GM23338 (cell line): Measurements from ENCODE around the gene TNNI2. TPM values are rescaled to one million over a fixed set of nuclear protein-coding genes. Genes with fewer than 3 reads are reported as not detected.

ENCODE experiments used
- ATAC-seq: fragments of 200-7000 bp; cut with Tn5 transposase; 3 replicates; pipeline ENCODE4 v1.9.1; 2020
- DNase-seq: peaks from one replicate; pipeline ENCODE4 v3.0.0-alpha.2; 2015; ENCODE audit warnings: low spot score
- H2AFZ ChIP-seq: fragments of 200-600 bp; sonication (generic); 2 replicates; pipeline ENCODE4 v1.8.0; 2016; ENCODE audit warnings: antibody characterized with exemption, mild to moderate bottlenecking, moderate library complexity
- H3F3A ChIP-seq: fragments of 200-600 bp; sonication (generic); replicated peaks from 2 replicates; pipeline ENCODE4 v1.8.0; 2017; ENCODE audit warnings: antibody characterized with exemption, mixed run types, low read depth
- H3K27ac ChIP-seq: fragments of 200-600 bp; sonication (generic); 2 replicates; pipeline ENCODE4 v1.6.1; 2016; ENCODE audit warnings: low read depth
- H3K27me3 ChIP-seq: fragments of 200-600 bp; sonication (generic); 2 replicates; pipeline ENCODE4 v1.8.0; 2016; ENCODE audit warnings: mild to moderate bottlenecking, mixed run types, moderate library complexity; ENCODE audit not compliant: insufficient read depth
- H3K36me3 ChIP-seq: fragments of 200-600 bp; sonication (generic); 2 replicates; pipeline ENCODE4 v1.8.0; 2016; ENCODE audit warnings: mild to moderate bottlenecking; ENCODE audit not compliant: insufficient read depth
- H3K4me1 ChIP-seq: fragments of 200-600 bp; sonication (generic); 2 replicates; pipeline ENCODE4 v1.8.0; 2016; ENCODE audit warnings: mild to moderate bottlenecking, moderate library complexity; ENCODE audit not compliant: insufficient read depth
- H3K4me2 ChIP-seq: fragments of 200-600 bp; sonication (generic); 2 replicates; pipeline ENCODE4 v1.7.1; 2017; ENCODE audit warnings: mixed run types
- H3K4me3 ChIP-seq: fragments of 200-600 bp; sonication (generic); 2 replicates; pipeline ENCODE4 v1.6.1; 2016; ENCODE audit warnings: mixed run types
- H3K79me2 ChIP-seq: fragments of 200-600 bp; sonication (generic); replicated peaks from 2 replicates; pipeline ENCODE4 v1.8.0; 2017; ENCODE audit warnings: mild to moderate bottlenecking; ENCODE audit not compliant: insufficient read depth
- H3K9me2 ChIP-seq: fragments of 200-600 bp; sonication (generic); 2 replicates; pipeline ENCODE4 v1.8.0; 2017; ENCODE audit not compliant: insufficient read depth
- H4K20me1 ChIP-seq: fragments of 200-600 bp; sonication (generic); replicated peaks from 2 replicates; pipeline ENCODE4 v1.8.0; 2017; ENCODE audit warnings: mild to moderate bottlenecking; ENCODE audit not compliant: insufficient read depth
- H3K27ac Mint-ChIP-seq: 2 replicates; pipeline ENCODE4 v1.8.0; 2020; ENCODE audit warnings: inconsistent platforms, mild to moderate bottlenecking, moderate library complexity, mixed read lengths
- H3K27me3 Mint-ChIP-seq: 3 replicates; pipeline ENCODE4 v1.8.0; 2022; ENCODE audit warnings: low read depth, mild to moderate bottlenecking, moderate library complexity, mixed read lengths, inconsistent platforms; ENCODE audit not compliant: insufficient read depth, poor library complexity
- H3K36me3 Mint-ChIP-seq: 3 replicates; pipeline ENCODE4 v1.8.0; 2021; ENCODE audit warnings: low read depth, mild to moderate bottlenecking, inconsistent platforms, moderate library complexity, mixed read lengths
- H3K4me1 Mint-ChIP-seq: 3 replicates; pipeline ENCODE4 v1.8.0; 2020; ENCODE audit warnings: mild to moderate bottlenecking, inconsistent platforms, mixed read lengths
- H3K4me3 Mint-ChIP-seq: 3 replicates; pipeline ENCODE4 v1.8.0; 2021; ENCODE audit warnings: moderate library complexity, mild to moderate bottlenecking, inconsistent platforms, mixed read lengths
- H3K9me3 Mint-ChIP-seq: 3 replicates; pipeline ENCODE4 v1.8.0; 2020; ENCODE audit warnings: moderate library complexity, mild to moderate bottlenecking, inconsistent platforms, mixed read lengths
- CREB1 ChIP-seq: fragments of 250-450 bp; sonication (Bioruptor Pico); IDR thresholded peaks from 2 replicates; pipeline ENCODE4 v1.5.0; 2020; ENCODE audit warnings: low read depth, mild to moderate bottlenecking, moderate library complexity
- CTCF ChIP-seq, 2 experiments: fragments of 200-600 bp in 1 of 2; sonication (generic) in 1 of 2; conservative IDR thresholded peaks; 2 replicates each; pipeline versions ENCODE4 v1.5.1 to v1.6.1; 2016 to 2017; ENCODE audit warnings: antibody characterized with exemption in 2 of 2, low read depth in 2 of 2, mild to moderate bottlenecking in 2 of 2, moderate library complexity in 1 of 2
- ETS1 ChIP-seq: IDR thresholded peaks from 2 replicates; pipeline ENCODE4 v1.6.1; 2016; ENCODE audit warnings: antibody characterized with exemption
- EZH2 ChIP-seq: fragments of 200-600 bp; sonication (generic); IDR thresholded peaks from one replicate; pipeline ENCODE4 v1.8.0; 2017; ENCODE audit warnings: antibody characterized with exemption, mild to moderate bottlenecking, low read depth; ENCODE audit not compliant: unreplicated experiment
- EZH2phosphoT487 ChIP-seq: fragments of 200-600 bp; sonication (generic); IDR thresholded peaks from one replicate; pipeline ENCODE4 v1.8.1; 2018; ENCODE audit warnings: antibody characterized with exemption; ENCODE audit not compliant: unreplicated experiment
- JUNB ChIP-seq: IDR thresholded peaks from one replicate; pipeline ENCODE4 v1.6.1; 2016; ENCODE audit warnings: antibody characterized with exemption; ENCODE audit not compliant: unreplicated experiment
- NANOG ChIP-seq: IDR thresholded peaks from 2 replicates; pipeline ENCODE4 v1.6.1; 2016; ENCODE audit warnings: antibody characterized with exemption, borderline replicate concordance
- POLR2AphosphoS5 ChIP-seq: IDR thresholded peaks from 2 replicates; pipeline ENCODE4 v1.6.1; 2016; ENCODE audit warnings: antibody characterized with exemption, low read depth
- REST ChIP-seq: IDR thresholded peaks from one replicate; pipeline ENCODE4 v1.6.1; 2018; ENCODE audit warnings: antibody characterized with exemption; ENCODE audit not compliant: unreplicated experiment
- STAT1 ChIP-seq: IDR thresholded peaks from one replicate; pipeline ENCODE4 v1.6.1; 2016; ENCODE audit warnings: antibody characterized with exemption; ENCODE audit not compliant: unreplicated experiment
- ZNF114 ChIP-seq: fragments of 250-450 bp; sonication (Bioruptor Pico); IDR thresholded peaks from 2 replicates; pipeline ENCODE4 v1.5.0; 2020; ENCODE audit warnings: mild to moderate bottlenecking, moderate library complexity
- ZNF331 ChIP-seq: fragments of 250-450 bp; sonication (Bioruptor Pico); IDR thresholded peaks from 2 replicates; pipeline ENCODE4 v1.5.0; 2020; ENCODE audit warnings: low read depth, mild to moderate bottlenecking, moderate library complexity
- ZNF462 ChIP-seq: fragments of 250-450 bp; sonication (Bioruptor Pico); IDR thresholded peaks from 2 replicates; pipeline ENCODE4 v1.5.0; 2020; ENCODE audit warnings: mild to moderate bottlenecking, moderate library complexity
- polyA plus RNA-seq: library from polyadenylated mRNA; unstranded; fragments of >200 nt; fragmentation: Nextera tagmentation; extraction: Ambion mirVana; gene quantifications from 2 replicates; pipeline ENCODE4 v1.2.1, GENCODE V29; 2016
- total RNA-seq: library from RNA; depleted of rRNA; stranded (reverse); fragments of >200 nt; shearing (Covaris generic); gene quantifications from 2 replicates; pipeline ENCODE4 v1.2.3, GENCODE V29; 2014

Gene TNNI2
- total and polyA plus RNA-seq, 2 experiments from 2014 or later, result not detected

GRCh38 chr11:1810761-1811160 lies 28.0 kb upstream of the TNNI2 start:
- Mint-ChIP-seq H3K4me3 (no peak overlapping the region), H3K27ac (no peak overlapping the region), H3K4me1 (no peaks in the 10 kb centered on the region), H3K36me3 (no peaks in the 10 kb centered on the region), H3K9me3 (peaks cover 14% of the 10 kb centered on the region; the same call in 2 of the 3 replicates), H3K27me3 (peaks cover 4% of the 10 kb centered on the region)
- no peak for DNase-seq
- ATAC-seq, result no peak
- H3K4me2 ChIP-seq, result no peak overlapping the region
- H3K27me3 ChIP-seq, result no peaks in the 10 kb centered on the region
- no peaks in the 10 kb centered on the region for H3K36me3 ChIP-seq
- no peaks in the 10 kb centered on the region for H3F3A ChIP-seq
- TF ChIP-seq ZNF331 (CRISPR knock-in tag) (no peak), JUNB (no peak), EZH2 (no peak), ETS1 (no peak), EZH2phosphoT487 (no peak), NANOG (no peak), POLR2AphosphoS5 (no peak), ZNF462 (CRISPR knock-in tag) (no peak), CTCF (conservative IDR thresholded peaks at IDR 0.05; ENCODE audit: low read depth in 2 of 2) (no peak), STAT1 (no peak), REST (no peak), CREB1 (CRISPR knock-in tag) (no peak), ZNF114 (CRISPR knock-in tag) (no peak)
- H4K20me1 ChIP-seq, result no peaks in the 10 kb centered on the region
- H3K4me3 ChIP-seq, result no peak overlapping the region
- no peak overlapping the region for H2AFZ ChIP-seq
- no peaks in the 10 kb centered on the region for H3K79me2 ChIP-seq
- H3K4me1 ChIP-seq, result no peaks in the 10 kb centered on the region
- no peaks in the 10 kb centered on the region for H3K9me2 ChIP-seq
- no peak overlapping the region for H3K27ac ChIP-seq
